HepG2 (cell line): ENCODE data around the gene TMEM8B. TPM values are rescaled to one million over a fixed set of nuclear protein-coding genes. Genes with fewer than 3 reads are reported as not detected.

Experiments used
- ATAC-seq: fragments of 200-7000 bp; cut with Tn5 transposase; 3 replicates; pipeline ENCODE4 v1.9.1; 2020; ENCODE audit warnings: mild to moderate bottlenecking, moderate library complexity
- BruUV-seq: library from RNA; stranded (reverse); fragments of 400-500 nt; replicated peaks from 2 replicates; lab custom pipeline; 2021; lab: Mats Ljungman, UMichigan
- CTCF ChIA-PET: fragments of 300-600 bp; formaldehyde crosslinking; extraction: SDS; loops from one replicate; lab custom pipeline; 2021; ENCODE audit warnings: low total read pairs, inconsistent platforms, low intra/inter-chr PET ratio; lab: Yijun Ruan, JAX
- POLR2A ChIA-PET: fragments of 350-600 bp; sonication (Branson Sonifier 250); formaldehyde crosslinking; loops from one replicate; lab custom pipeline; 2020; ENCODE audit warnings: antibody characterized with exemption, inconsistent platforms; lab: Yijun Ruan, JAX
- DNase-seq: peaks from one replicate; pipeline ENCODE4 v3.0.0-alpha.2; 2015; ENCODE audit warnings: low spot score
- FAIRE-seq: peaks from 3 replicates; lab custom pipeline; 2011; peaks lifted over from hg19 to GRCh38; lab: Jason Lieb, UNC
- H2AFZ ChIP-seq: one replicate; pipeline ENCODE4 v1.6.1; 2011; ENCODE audit warnings: low read length, inconsistent platforms
- H3K27ac ChIP-seq: fragments of 300-600 bp; 3 replicates; pipeline ENCODE4 v1.8.0; 2011; ENCODE audit warnings: mixed run types, mild to moderate bottlenecking, mixed read lengths, low read length, inconsistent platforms; ENCODE audit not compliant: insufficient read depth; ENCODE audit errors: extremely low read length
- H3K27me3 ChIP-seq, 2 experiments: fragments of 200-600 bp in 1 of 2; 2 replicates in 1 of 2; 3 replicates in 1 of 2; pipeline versions ENCODE4 v1.6.0 to v1.8.0; 2011; ENCODE audit warnings: low read length in 2 of 2, mild to moderate bottlenecking in 2 of 2, moderate library complexity in 2 of 2, inconsistent platforms in 1 of 2; ENCODE audit not compliant: insufficient read depth in 2 of 2, control insufficient read depth in 1 of 2
- H3K36me3 ChIP-seq, 2 experiments: fragments of 200-600 bp in 1 of 2; replicated peaks in 1 of 2; 2 replicates in 1 of 2; 3 replicates in 1 of 2; pipeline versions ENCODE4 v1.5.1 to v1.8.0; 2011; ENCODE audit warnings: low read length in 2 of 2, inconsistent platforms in 1 of 2; ENCODE audit not compliant: insufficient read depth in 2 of 2, control insufficient read depth in 1 of 2
- H3K4me1 ChIP-seq: 2 replicates; pipeline ENCODE4 v1.5.1; 2012; ENCODE audit warnings: low read length, inconsistent platforms; ENCODE audit not compliant: insufficient read depth
- H3K4me2 ChIP-seq: 2 replicates; pipeline ENCODE4 v1.6.0; 2011; ENCODE audit warnings: low read depth, low read length, inconsistent platforms
- H3K4me3 ChIP-seq, 3 experiments: fragments of 200-600 bp in 1 of 3; sonication (generic), shearing (Covaris generic) in 1 of 3; replicated peaks in 1 of 3; 2 replicates each; pipeline ENCODE4 v1.5.1; 2011 to 2016; ENCODE audit warnings: low read length in 3 of 3, inconsistent platforms in 2 of 3, low read depth in 2 of 3, mild to moderate bottlenecking in 2 of 3, control low read depth in 1 of 3, mixed read lengths in 1 of 3; ENCODE audit not compliant: insufficient read depth in 1 of 3
- H3K79me2 ChIP-seq: one replicate; pipeline ENCODE4 v1.6.1; 2011; ENCODE audit warnings: low read length, inconsistent platforms; ENCODE audit not compliant: insufficient read depth
- H3K9ac ChIP-seq: 2 replicates; pipeline ENCODE4 v1.6.0; 2011; ENCODE audit warnings: mild to moderate bottlenecking, low read depth, low read length, inconsistent platforms; ENCODE audit not compliant: insufficient read depth
- H3K9me3 ChIP-seq: 2 replicates; pipeline ENCODE4 v1.5.1; 2012; ENCODE audit warnings: mild to moderate bottlenecking, low read length
- H4K20me1 ChIP-seq: 2 replicates; pipeline ENCODE4 v1.6.0; 2011; ENCODE audit warnings: inconsistent platforms, mild to moderate bottlenecking, low read length, moderate library complexity; ENCODE audit not compliant: insufficient read depth
- DBP ChIP-seq: sonication (generic); formaldehyde crosslinking; IDR thresholded peaks from 2 replicates; pipeline ENCODE4 v1.4.0; 2020; ENCODE audit warnings: missing genetic modification reagents; ENCODE audit errors: not compliant biosample characterization
- DNMT1 ChIP-seq: sonication (generic); formaldehyde crosslinking; IDR thresholded peaks from 2 replicates; pipeline ENCODE4 v1.5.1; 2020; ENCODE audit warnings: mild to moderate bottlenecking, missing genetic modification reagents
- HDAC6 ChIP-seq: fragments of 200-600 bp; sonication (generic); IDR thresholded peaks from 2 replicates; pipeline ENCODE4 v1.7.0; 2017; ENCODE audit warnings: mild to moderate bottlenecking, antibody characterized with exemption, low read length, low read depth
- KLF15 ChIP-seq: sonication (generic); formaldehyde crosslinking; IDR thresholded peaks from 2 replicates; pipeline ENCODE4 v1.8.1; 2023; ENCODE audit warnings: borderline replicate concordance, mild to moderate bottlenecking, inconsistent platforms, missing genetic modification reagents, mixed read lengths
- MED1 ChIP-seq: sonication (generic); formaldehyde crosslinking; IDR thresholded peaks from 2 replicates; pipeline ENCODE4 v1.4.0; 2020; ENCODE audit warnings: missing genetic modification reagents
- MIXL1 ChIP-seq: IDR thresholded peaks from 2 replicates; pipeline ENCODE4 v1.6.1; 2016
- NR2F6 ChIP-seq, 2 experiments: IDR thresholded peaks; 2 replicates each; pipeline ENCODE4 v1.6.1; 2016; ENCODE audit warnings: antibody characterized with exemption in 1 of 2, mild to moderate bottlenecking in 1 of 2
- RNF219 ChIP-seq: sonication (generic); formaldehyde crosslinking; IDR thresholded peaks from 2 replicates; pipeline ENCODE4 v1.5.0; 2020; ENCODE audit warnings: mild to moderate bottlenecking, missing genetic modification reagents
- ZNF530 ChIP-seq: sonication (generic); formaldehyde crosslinking; IDR thresholded peaks from 2 replicates; pipeline ENCODE4 v1.5.0; 2020; ENCODE audit warnings: low read depth, mild to moderate bottlenecking, missing genetic modification reagents
- WGBS: methylation state at CpG from one replicate; pipeline ENCODE4 v1.1.6; 2017; ENCODE audit warnings: low lambda C conversion rate; 5-methylcytosine and 5-hydroxymethylcytosine counted together
- in situ Hi-C: cut with HindIII; loops from 2 replicates; pipeline ENCODE4 v1.10.0; 2017; ENCODE audit warnings: low pct_unique_long_range_greater_than_20kb; ENCODE audit not compliant: extremely low pct_ligation_motif_present
- intact Hi-C: fragments of 100-400 bp; cut with micrococcal nuclease; formaldehyde crosslinking; loops from one replicate; pipeline ENCODE4 v1.10.0; 2022; ENCODE audit not compliant: unreplicated experiment
- polyA plus RNA-seq, 8 experiments: library from polyadenylated mRNA; depleted of rRNA in 3 of 8; stranded (reverse) in 7 of 8; unstranded in 1 of 8; fragments of >200 nt; fragmentation: Illumina TruSeq in 4 of 8; extraction: Trizol in 4 of 8; gene quantifications; 2 replicates each; pipeline versions ENCODE4 v1.2.1 to v1.2.3, GENCODE V29; 2011 to 2016; ENCODE audit warnings: low read depth in 4 of 8, missing spikeins in 1 of 8, mixed read lengths in 1 of 8; ENCODE audit not compliant: insufficient read depth in 1 of 8
- total RNA-seq, 5 experiments: library from RNA; depleted of rRNA; stranded (reverse); fragments of >200 nt; fragmentation: Illumina TruSeq; extraction: Trizol; gene quantifications; 2 replicates each; pipeline ENCODE4 v1.2.3, GENCODE V29; 2016; ENCODE audit warnings: low read depth in 1 of 5

TMEM8B gene
- total and polyA plus RNA-seq, 2 of the 13 experiments (the other 11 are each of a cell fraction or from before 2014, with no cell fraction given): 2.1 to 2.7 TPM

- TF ChIP-seq DBP (CRISPR knock-in tag) (no peak), MIXL1 (CRISPR knock-in tag) (peak; percentile 76)
- TF ChIP-seq, all 625 proteins: peak for 10
Measured at GRCh38 chr9:35903049-35903448, 74.0 kb downstream of the TMEM8B start (continued).

GRCh38 chr9:35904338-35904737 lies 75.3 kb downstream of the TMEM8B start:
- BruUV-seq: no TSS peak
- no peak overlapping the region for H2AFZ ChIP-seq
- no peak overlapping the region for H3K4me3 ChIP-seq
- H3K9me3 ChIP-seq: no peaks in the 10 kb centered on the region
- CTCF ChIA-PET: no interaction called here
- intact Hi-C loops: no loop called here
- FAIRE-seq (no peak), DNase-seq (no peak), ATAC-seq (no peak)
- H3K79me2 ChIP-seq: no peaks in the 10 kb centered on the region
- in situ Hi-C loops: no loop called here
- TF ChIP-seq RNF219 (CRISPR knock-in tag): no peak
- TF ChIP-seq HDAC6: no peak
- no peak for TF ChIP-seq MED1
- no peak for TF ChIP-seq KLF15 (CRISPR knock-in tag)
- TF ChIP-seq ZNF530 (CRISPR knock-in tag): no peak
- TF ChIP-seq DNMT1 (CRISPR knock-in tag): no peak
- TF ChIP-seq NR2F6 (IDR thresholded peaks at IDR 0.05): no peak
- no peak for TF ChIP-seq NR2F6 (CRISPR knock-in tag; IDR thresholded peaks at IDR 0.05)
- H3K9ac ChIP-seq: no peak overlapping the region
- no peak overlapping the region for H3K27ac ChIP-seq
- H3K36me3 ChIP-seq: no peaks in the 10 kb centered on the region
- H3K4me2 ChIP-seq: no peak overlapping the region
- peaks cover 0 to 11% of the 10 kb centered on the region in 2 experiments; a peak in 2 of 5 replicates for H3K27me3 ChIP-seq
- WGBS: 57% methylated on average over 7 of the region's 8 CpGs
- H3K4me1 ChIP-seq: peaks cover 61% of the 10 kb centered on the region
- POLR2A ChIA-PET: interaction anchor here (1.3 kb wide), 1 partner anchor 90 kb away, joined by 3 read pairs; the partner anchor contains the start of gene HINT2
- H4K20me1 ChIP-seq: no peaks in the 10 kb centered on the region
